Adrenal gland (tissue), 5 donors: ENCODE data around the gene PHOX2B.

Experiments used
- CTCF ChIP-seq, 6 experiments: fragments of 450-650 bp in 4 of 6; fragments of 200-600 bp in 2 of 6; sonication (generic) in 1 of 6; IDR thresholded peaks; 1 replicate in 5 of 6; 2 replicates in 1 of 6; pipeline versions ENCODE4 v1.5.1 to v1.8.0; 2016 to 2021; ENCODE audit warnings: antibody characterized with exemption in 6 of 6, mild to moderate bottlenecking in 2 of 6, moderate library complexity in 1 of 6
- POLR2A ChIP-seq, 2 donors: fragments of 450-650 bp; IDR thresholded peaks; one replicate each; pipeline ENCODE4 v1.6.1; 2017; ENCODE audit warnings: antibody characterized with exemption in 2 of 2, mild to moderate bottlenecking in 2 of 2, moderate library complexity in 1 of 2
- donor health status: DM: no; HTN: no; CAD: no.

GRCh38 chr4:41787931-41788330, 39.4 kb upstream of the PHOX2B start:
- TF ChIP-seq CTCF (IDR thresholded peaks at IDR 0.05) (no peak), POLR2A (IDR thresholded peaks at IDR 0.05) (no peak)
